Activated T-helper 2 cell treated with anti-CD3 and anti-CD28 coated beads, Interferon-gamma antibody, Interleukin-2, Interleukin-4, amounts not matched to agents 10 μg/mL and 5 μg/mL and 100 μg/mL, durations not matched to agents 14 hours and 24 hours and 36 hours (primary cell): ENCODE data around the gene CAMK1D. TPM values are rescaled to one million over a fixed set of nuclear protein-coding genes. Genes with fewer than 3 reads are reported as not detected.
"Not testable (repeated sequence)": the region's sequence is repeated elsewhere in the genome, so short reads cannot be mapped to it uniquely, and the experiment has no call there.

Experiments used
- DNase-seq: peaks from one replicate; pipeline ENCODE4 v3.0.0; 2021; ENCODE audit warnings: low spot score
- H3K27ac Mint-ChIP-seq: one replicate; pipeline ENCODE4 v1.8.0; 2021; ENCODE audit warnings: mixed read lengths
- H3K27me3 Mint-ChIP-seq: one replicate; pipeline ENCODE4 v1.8.0; 2021; ENCODE audit warnings: low read depth, mixed read lengths
- H3K36me3 Mint-ChIP-seq: one replicate; pipeline ENCODE4 v1.8.0; 2021; ENCODE audit warnings: low read depth, mixed read lengths
- H3K4me1 Mint-ChIP-seq: one replicate; pipeline ENCODE4 v1.8.0; 2021; ENCODE audit warnings: low read depth, mixed read lengths
- H3K4me3 Mint-ChIP-seq: one replicate; pipeline ENCODE4 v1.8.0; 2021; ENCODE audit warnings: low read depth, mild to moderate bottlenecking, moderate library complexity, mixed read lengths
- H3K9me3 Mint-ChIP-seq: one replicate; pipeline ENCODE4 v1.8.0; 2021; ENCODE audit warnings: mixed read lengths
- intact Hi-C: fragments of 100-400 bp; cut with micrococcal nuclease; formaldehyde crosslinking; loops from one replicate; pipeline ENCODE4 v1.15.1; 2023
- total RNA-seq: library from RNA; stranded (reverse); gene quantifications from 2 replicates; pipeline ENCODE4 v1.2.3, GENCODE V29; 2022

Gene CAMK1D
- total RNA-seq, 1 donor from 2014 or later = 5.7 TPM

DNA sequence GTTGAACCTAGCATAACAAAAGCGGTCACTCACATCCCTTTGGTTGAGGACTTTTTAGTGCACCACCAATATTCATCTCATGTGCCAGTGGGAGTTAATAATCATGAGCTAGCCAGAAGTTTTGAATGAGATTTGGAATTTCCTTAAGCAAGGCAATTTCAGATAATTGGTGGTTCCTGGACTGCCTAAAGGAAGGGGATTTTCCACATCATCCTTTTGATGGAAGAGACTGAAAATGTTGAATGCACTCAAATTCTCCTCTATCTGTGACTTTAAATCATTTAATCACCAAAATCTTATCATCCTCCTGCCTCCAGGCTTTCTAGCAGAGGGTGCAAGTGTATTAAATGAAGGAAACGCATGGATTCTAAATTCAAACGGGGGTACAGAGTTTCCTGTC lies 391.5 kb downstream of the CAMK1D start:
- Mint-ChIP-seq H3K4me1 (no peaks in the 10 kb centered on the region), H3K27ac (no peak overlapping the region), H3K4me3 (no peak overlapping the region), H3K9me3 (no peaks in the 10 kb centered on the region), H3K36me3 (no peaks in the 10 kb centered on the region), H3K27me3 (no peaks in the 10 kb centered on the region)
- no peak for DNase-seq
- intact Hi-C loops = no loop called here

DNA sequence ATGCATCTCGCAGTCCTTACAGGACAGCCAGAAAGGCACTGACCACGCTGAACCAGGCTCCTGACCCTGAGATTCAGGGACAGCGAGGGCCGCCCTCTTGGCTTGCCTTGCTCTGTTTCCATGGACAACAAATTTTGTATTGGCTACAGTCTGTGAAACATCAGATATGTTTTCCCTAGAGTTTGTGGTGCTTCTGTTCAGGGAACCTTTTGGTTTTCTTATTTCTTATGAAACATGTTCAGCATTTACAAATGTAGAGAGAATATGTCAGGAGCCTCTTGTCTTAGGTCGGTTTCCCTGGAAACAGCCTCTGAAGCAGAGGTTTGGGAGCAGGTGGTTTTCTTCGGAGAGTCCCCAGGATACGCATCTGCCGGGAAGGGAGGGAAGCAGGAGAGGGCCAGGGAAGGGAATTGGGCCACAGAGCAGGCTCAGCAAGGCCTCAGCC lies 392.0 kb downstream of the CAMK1D start:
- H3K4me3 Mint-ChIP-seq = no peak overlapping the region

DNA sequence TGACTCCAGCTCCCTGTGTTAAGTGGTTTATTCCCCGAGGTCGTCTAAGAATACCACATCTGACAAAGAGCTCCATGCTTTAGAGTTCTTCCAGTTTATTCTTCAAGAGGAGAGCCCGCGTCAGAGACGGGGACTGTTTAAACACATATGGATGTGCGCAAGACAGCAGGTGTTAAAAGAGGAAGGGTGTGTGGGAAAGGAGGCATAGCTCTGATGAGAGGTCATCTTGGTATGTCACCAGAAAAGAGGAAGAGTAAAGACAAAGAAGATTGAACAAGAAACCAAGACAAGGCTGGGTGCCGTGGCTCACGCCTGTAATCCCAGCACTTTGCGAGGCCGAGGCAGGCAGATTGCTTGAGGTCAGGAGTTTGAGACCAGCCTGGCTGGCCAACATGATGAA lies 393.4 kb downstream of the CAMK1D start:
- Mint-ChIP-seq H3K36me3 (no peaks in the 10 kb centered on the region), H3K27ac (no peak overlapping the region), H3K4me3 (no peak overlapping the region), H3K4me1 (no peaks in the 10 kb centered on the region), H3K9me3 (no peaks in the 10 kb centered on the region), H3K27me3 (no peaks in the 10 kb centered on the region)
- DNase-seq = no peak
- intact Hi-C loops = no loop called here

More for the DNA sequence above, 392.0 kb downstream of the CAMK1D start:
- no peak for DNase-seq
- Mint-ChIP-seq H3K4me1 (no peaks in the 10 kb centered on the region), H3K27me3 (no peaks in the 10 kb centered on the region), H3K36me3 (no peaks in the 10 kb centered on the region), H3K9me3 (no peaks in the 10 kb centered on the region), H3K27ac (no peak overlapping the region)
- intact Hi-C loops = no loop called here

DNA sequence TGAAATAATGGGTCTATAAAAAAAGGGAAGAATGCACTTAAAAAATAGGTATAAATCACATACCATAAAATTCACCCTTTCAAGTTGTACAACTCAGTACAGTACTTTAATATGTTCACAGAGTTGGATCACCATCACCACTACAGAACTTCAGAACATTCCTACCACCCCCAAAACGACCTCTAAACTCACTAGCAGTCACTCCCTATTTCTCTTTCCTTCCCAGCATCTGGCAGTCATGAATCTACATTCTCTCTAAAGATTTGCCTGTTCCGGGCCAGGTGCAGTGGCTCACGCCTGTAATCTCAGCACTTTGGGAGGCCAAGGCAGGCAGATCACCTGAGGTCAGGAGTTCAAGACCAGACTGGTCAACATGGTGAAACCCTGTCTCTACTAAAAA lies 394.1 kb downstream of the CAMK1D start:
- intact Hi-C loops, H3K36me3 Mint-ChIP-seq, H3K27me3 Mint-ChIP-seq, DNase-seq, H3K4me3 Mint-ChIP-seq, H3K9me3 Mint-ChIP-seq, H3K27ac Mint-ChIP-seq, H3K4me1 Mint-ChIP-seq: not testable (repeated sequence)

DNA sequence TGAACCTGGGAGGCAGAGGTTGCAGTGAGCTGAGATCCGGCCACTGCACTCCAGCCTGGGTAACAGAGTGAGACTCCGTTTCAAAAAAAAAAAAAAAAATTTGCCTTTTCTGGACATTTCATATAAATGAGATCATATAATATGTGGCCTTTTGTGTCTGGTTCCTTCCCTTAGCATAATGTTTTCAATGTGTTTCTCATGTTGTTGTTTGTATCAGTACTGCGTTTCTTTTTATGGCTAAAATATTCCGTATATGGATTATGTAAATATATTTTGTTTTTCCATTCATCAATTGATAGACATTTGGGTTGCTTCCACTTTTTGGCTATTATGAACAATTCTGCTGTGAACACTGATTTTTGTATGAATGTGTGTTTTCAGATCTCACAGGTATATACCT lies 394.6 kb downstream of the CAMK1D start:
- H3K36me3 Mint-ChIP-seq = no peaks in the 10 kb centered on the region
- no peaks in the 10 kb centered on the region for H3K27me3 Mint-ChIP-seq
- no peaks in the 10 kb centered on the region for H3K4me1 Mint-ChIP-seq
- intact Hi-C loops = no loop called here
- DNase-seq = no peak
- no peak overlapping the region for H3K27ac Mint-ChIP-seq
- no peaks in the 10 kb centered on the region for H3K9me3 Mint-ChIP-seq
- no peak overlapping the region for H3K4me3 Mint-ChIP-seq

DNA sequence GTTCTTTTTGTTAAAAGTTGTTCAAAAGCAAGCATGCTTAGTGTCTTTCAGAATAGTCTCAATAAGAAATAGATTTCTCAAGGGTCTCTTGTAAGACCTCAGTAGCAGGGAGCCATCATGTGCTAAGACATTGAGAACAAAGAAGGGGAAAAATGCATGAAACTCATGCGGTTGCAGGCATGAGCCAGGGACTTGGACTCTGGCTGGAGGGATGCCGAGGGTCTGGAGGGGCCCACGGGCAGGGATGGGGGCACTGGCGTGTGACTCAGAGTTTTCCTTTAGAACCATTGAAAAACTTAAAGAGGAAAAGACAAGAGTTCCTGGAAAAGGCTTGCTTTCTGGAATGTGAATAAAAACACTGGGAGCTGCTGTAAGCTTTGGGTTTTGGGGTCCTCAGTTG lies 398.8 kb downstream of the CAMK1D start:
- Mint-ChIP-seq H3K9me3 (no peaks in the 10 kb centered on the region), H3K27ac (no peak overlapping the region), H3K27me3 (no peaks in the 10 kb centered on the region), H3K4me1 (no peaks in the 10 kb centered on the region), H3K36me3 (no peaks in the 10 kb centered on the region), H3K4me3 (no peak overlapping the region)
- intact Hi-C loops = no loop called here
- DNase-seq = no peak

DNA sequence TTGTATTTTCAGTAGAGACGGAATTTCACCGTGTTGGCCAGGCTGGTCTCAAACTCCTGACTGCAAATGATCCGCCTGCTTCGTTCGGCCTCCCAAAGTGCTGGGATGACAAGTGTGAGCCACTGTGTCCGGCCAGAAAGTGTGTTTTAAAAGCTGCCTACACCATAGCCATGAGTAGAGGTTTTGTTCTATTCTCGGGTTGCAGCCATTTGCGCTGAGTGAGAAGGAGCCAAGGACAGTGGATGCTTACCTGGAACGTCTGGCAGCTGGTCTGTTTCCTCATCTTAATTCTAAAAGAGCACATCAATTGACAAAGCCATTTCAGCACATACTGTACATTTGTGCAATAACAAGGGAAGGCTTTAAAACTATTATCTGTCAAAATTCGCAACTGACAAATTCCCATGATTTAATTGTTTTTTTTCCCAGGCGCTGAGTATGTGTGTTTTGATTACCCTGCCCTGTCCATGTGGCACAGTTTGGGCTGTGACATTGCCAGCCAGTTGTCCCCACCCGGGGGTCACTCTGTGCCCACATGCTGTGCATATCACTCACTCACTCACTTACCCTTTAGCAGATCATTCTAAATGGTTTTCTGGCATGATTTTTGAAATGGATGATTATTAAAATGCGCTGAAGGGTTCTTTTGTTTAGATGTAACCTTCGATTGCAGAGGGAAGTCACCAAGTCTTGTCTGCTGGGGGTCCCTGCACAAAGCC lies 400.6 kb downstream of the CAMK1D start:
- H3K27ac Mint-ChIP-seq = no peak overlapping the region
- no peaks in the 10 kb centered on the region for H3K36me3 Mint-ChIP-seq
- H3K9me3 Mint-ChIP-seq = no peaks in the 10 kb centered on the region
- no peaks in the 10 kb centered on the region for H3K27me3 Mint-ChIP-seq
- no peak for DNase-seq
- H3K4me1 Mint-ChIP-seq = no peaks in the 10 kb centered on the region
- intact Hi-C loops = no loop called here
- H3K4me3 Mint-ChIP-seq = no peak overlapping the region

DNA sequence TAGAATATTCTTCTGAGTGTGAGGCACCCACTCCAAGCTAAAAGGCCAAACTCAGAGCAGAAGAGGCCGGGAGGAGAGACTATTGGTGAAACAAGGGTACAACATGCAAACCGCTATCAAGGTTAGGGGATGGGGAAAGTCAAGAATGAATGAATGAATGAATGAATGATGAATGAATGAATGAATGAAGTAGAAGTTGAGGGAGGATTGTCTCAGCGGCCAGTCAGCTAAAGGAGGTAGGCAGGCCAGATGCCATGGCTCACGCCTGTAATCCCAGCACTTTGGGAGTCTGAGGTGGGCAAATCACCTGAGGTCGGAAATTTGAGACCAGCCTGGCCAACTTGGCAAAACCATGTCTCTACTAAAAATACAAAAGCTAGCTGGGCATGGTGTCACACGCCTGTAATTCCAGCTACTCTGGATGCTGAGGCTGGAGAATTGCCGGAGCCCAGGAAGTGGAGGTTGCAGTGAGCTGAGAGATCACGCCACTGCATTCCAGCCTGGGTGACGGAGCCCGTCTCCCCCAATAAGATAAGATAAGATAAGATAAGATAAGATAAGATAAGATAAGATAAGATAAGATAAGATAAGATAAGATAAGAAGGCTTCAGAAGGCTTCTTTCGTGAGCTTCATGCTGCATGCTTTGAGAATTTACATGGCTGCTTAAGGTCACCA lies 401.3 kb downstream of the CAMK1D start:
- H3K27ac Mint-ChIP-seq = no peak overlapping the region

DNA sequence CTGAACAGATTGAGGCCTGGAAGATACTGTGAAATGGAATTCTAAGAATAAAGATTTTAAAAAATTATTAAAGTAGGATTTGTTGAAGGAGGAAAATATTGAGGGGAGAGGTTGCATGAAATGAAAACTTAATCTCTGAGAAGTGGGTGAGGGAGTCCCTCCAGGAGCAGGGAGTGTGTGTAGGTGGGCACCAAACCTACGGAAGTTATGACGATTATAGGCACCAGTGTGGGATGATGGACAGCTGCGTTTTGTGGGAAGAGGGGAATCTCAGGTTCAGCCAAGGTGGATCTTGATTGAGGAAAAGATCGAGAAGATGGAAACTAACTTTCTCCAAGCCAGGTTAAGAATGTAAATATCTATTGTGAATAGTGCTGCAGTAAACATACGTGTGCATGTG lies 405.7 kb downstream of the CAMK1D start:
- no peak overlapping the region for H3K27ac Mint-ChIP-seq
- DNase-seq = no peak
- no peaks in the 10 kb centered on the region for H3K4me1 Mint-ChIP-seq
- no peaks in the 10 kb centered on the region for H3K9me3 Mint-ChIP-seq
- intact Hi-C loops = no loop called here
- no peaks in the 10 kb centered on the region for H3K27me3 Mint-ChIP-seq
- H3K36me3 Mint-ChIP-seq = no peaks in the 10 kb centered on the region
- no peak overlapping the region for H3K4me3 Mint-ChIP-seq

More for the DNA sequence above, 401.3 kb downstream of the CAMK1D start:
- H3K36me3 Mint-ChIP-seq = no peaks in the 10 kb centered on the region
- H3K9me3 Mint-ChIP-seq = no peaks in the 10 kb centered on the region
- H3K27me3 Mint-ChIP-seq = no peaks in the 10 kb centered on the region
- no peaks in the 10 kb centered on the region for H3K4me1 Mint-ChIP-seq
- no peak for DNase-seq
- intact Hi-C loops = no loop called here
- H3K4me3 Mint-ChIP-seq = no peak overlapping the region

DNA sequence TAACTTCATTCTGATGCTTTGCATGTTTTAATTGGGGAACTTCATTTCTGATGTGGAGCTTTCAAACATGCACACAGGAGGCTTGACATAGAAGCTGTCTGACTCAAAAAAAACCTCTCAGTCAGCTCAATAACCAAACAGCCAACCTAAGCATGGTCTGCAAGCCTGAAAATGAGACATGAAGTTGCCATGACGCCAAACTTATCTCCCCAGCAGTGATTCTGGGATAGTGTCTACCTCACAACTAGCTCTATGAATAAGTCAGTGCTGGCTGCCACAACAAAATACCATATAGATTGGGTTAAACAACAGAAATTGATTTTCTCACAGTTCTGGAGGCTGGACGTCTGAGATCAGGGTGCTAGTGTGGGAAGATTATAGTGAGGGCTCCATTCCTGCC lies 408.0 kb downstream of the CAMK1D start:
- H3K4me3 Mint-ChIP-seq = no peak overlapping the region
- no peak overlapping the region for H3K27ac Mint-ChIP-seq
- no peaks in the 10 kb centered on the region for H3K4me1 Mint-ChIP-seq
- no peaks in the 10 kb centered on the region for H3K36me3 Mint-ChIP-seq
- DNase-seq = no peak
- intact Hi-C loops = no loop called here
- no peaks in the 10 kb centered on the region for H3K27me3 Mint-ChIP-seq
- no peaks in the 10 kb centered on the region for H3K9me3 Mint-ChIP-seq

DNA sequence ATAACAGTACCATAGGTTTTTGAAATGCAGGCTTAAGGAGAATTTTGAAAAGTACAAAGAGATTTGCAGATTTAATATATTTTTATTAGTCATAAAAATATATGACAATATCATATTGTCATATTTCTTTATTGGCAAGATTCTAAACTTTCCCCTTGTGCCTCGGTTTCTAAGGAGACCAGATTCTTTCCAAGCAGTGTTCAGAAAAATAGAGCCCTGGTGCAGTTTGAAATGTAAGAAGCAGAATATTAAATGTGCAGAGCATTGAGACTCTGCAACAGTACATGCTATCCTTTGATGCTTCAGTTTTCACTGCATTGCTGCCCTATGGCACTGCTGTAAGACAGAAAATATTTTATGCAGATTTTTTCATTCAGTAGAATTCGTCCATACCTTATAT lies 408.9 kb downstream of the CAMK1D start:
- no peak for DNase-seq
- no peaks in the 10 kb centered on the region for H3K4me1 Mint-ChIP-seq
- no peak overlapping the region for H3K4me3 Mint-ChIP-seq
- intact Hi-C loops = no loop called here
- H3K27ac Mint-ChIP-seq = no peak overlapping the region
- H3K9me3 Mint-ChIP-seq = no peaks in the 10 kb centered on the region
- H3K27me3 Mint-ChIP-seq = no peaks in the 10 kb centered on the region
- no peaks in the 10 kb centered on the region for H3K36me3 Mint-ChIP-seq

DNA sequence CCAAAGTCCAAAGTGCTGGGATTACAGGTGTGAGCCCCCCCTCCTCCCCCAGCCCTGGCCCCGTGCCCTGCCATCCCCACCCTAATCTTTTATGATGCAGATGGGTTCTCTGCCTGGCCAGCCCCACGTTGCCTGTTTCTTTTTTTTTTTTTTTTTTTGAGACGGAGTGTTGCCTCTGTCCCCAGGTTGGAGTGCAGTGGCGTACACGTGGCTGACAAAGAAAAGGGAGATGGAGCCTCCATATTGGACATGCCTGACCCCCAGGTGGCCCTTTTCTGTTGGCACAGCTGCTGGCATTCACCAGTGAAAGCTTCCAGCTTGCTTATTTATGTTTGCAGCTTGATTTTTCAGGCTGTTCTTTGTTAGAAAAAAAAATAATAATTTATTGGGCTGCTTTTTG lies 416.9 kb downstream of the CAMK1D start:
- no peaks in the 10 kb centered on the region for H3K27me3 Mint-ChIP-seq
- no peak overlapping the region for H3K27ac Mint-ChIP-seq
- no peak overlapping the region for H3K4me3 Mint-ChIP-seq

DNA sequence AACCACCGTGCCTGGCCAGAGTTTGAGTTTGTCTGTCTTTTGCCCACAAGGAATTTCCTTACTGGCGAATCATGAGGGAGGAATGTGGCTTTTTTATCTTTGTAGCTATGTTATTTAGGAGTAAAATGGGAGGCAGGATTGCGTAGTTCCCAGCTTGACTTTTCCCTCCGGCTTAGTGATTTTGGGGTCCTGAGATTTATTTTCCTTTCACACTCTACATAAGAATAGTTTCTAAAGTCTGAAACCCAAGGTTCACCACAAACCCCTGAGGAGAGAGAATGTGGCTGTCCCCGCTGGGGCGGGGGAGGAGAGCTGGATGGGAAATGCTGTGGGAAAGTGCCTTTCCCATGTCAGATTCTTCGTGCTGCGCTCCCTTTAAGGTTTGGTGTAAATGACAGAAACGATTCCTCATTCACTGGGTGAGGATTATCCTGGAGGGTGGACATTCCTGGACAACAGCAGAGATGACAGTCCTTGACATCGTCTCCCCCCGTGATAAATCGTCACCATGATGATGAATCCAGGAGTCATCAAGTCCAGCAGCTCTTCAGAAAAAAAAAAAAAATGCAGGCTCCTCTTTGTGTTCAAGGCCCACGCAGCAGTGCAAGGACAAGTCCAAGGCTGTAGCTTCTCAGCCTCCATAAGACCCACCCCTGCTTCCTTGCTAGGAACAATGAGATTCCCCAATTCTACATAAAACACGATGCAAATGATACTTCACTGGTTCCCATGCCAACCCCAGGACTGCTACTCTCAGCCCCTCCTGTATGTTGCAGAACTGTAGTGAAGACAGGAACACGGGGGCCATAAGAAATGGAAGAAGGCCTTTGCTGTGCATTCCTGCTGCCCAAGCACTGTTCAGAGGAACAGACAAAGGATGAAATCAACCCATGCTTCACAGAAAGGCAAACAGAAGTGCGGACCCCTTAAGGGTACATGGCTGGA lies 419.1 kb downstream of the CAMK1D start:
- H3K4me3 Mint-ChIP-seq = no peak overlapping the region
- intact Hi-C loops = no loop called here
- H3K4me1 Mint-ChIP-seq = no peaks in the 10 kb centered on the region
- no peaks in the 10 kb centered on the region for H3K36me3 Mint-ChIP-seq
- no peak for DNase-seq
- H3K9me3 Mint-ChIP-seq = no peaks in the 10 kb centered on the region
- H3K27me3 Mint-ChIP-seq = no peaks in the 10 kb centered on the region
- H3K27ac Mint-ChIP-seq = no peak overlapping the region

More for the DNA sequence above, 416.9 kb downstream of the CAMK1D start:
- Mint-ChIP-seq H3K36me3 (no peaks in the 10 kb centered on the region), H3K9me3 (no peaks in the 10 kb centered on the region), H3K4me1 (no peaks in the 10 kb centered on the region)
- no peak for DNase-seq
- intact Hi-C loops = no loop called here
